GM21381 (cell line): ENCODE results near the gene XRCC6.
"Not testable (repeated sequence)": the region's sequence is repeated elsewhere in the genome, so short reads cannot be mapped to it uniquely, and the experiment has no call there.

Experiments used
- ATAC-seq: cut with Tn5 transposase; IDR thresholded peaks from one replicate; pipeline ENCODE4 v1.9.1; 2021; ENCODE audit warnings: mild to moderate bottlenecking, moderate library complexity; ENCODE audit not compliant: unreplicated experiment

XRCC6 gene

GRCh38 chr22:41621099-41621910, at the start of gene XRCC6:
Gene XRCC6 (plus strand): TSS chr22:41621295. CDS start chr22:41622005, 710 bp downstream.
- ATAC-seq: peak; percentile 78

DNA sequence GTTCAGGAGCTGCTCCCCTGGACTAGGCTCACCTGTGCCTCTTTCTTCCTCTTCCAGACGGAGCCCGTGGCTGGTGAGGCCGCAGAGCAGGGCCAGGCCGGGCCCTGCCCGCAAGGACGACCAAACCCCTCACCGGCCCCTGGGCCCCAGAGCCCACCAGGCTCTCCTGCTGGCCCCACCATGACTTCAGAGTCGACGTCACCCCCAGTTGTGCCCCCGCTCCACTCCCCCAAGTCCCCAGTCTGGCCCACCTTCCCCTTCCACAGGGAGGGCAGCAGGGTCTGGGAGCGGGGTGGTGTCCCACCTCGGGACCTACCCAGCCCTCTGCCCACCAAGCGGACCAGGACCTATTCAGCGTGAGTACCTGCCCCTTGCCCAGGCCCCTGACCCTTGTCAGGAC, 49.3 kb upstream of the XRCC6 start:
- no peak for ATAC-seq

GRCh38 chr22:41572305-41572704, 48.8 kb upstream of the XRCC6 start:
- ATAC-seq: not testable (repeated sequence)

DNA sequence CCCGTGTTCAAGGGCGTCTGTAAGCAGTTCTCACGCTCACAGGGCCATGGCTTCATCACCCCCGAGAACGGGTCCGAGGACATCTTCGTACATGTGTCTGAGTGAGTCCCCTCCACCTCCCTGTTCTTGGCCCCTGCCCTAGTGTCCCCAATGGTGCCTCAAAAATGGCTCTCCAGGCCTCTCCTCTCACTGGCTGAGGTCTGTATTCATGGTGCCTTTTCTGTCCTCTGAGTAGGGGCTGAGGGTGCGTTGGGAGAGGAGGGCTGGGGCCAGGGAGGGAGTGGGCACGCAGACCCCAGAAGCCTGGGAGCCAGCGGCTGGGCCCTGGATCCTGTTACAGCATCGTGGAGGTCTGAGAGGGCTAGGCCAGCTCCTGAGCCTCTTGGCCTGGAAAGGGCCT, 47.4 kb upstream of the XRCC6 start:
- no peak for ATAC-seq

DNA sequence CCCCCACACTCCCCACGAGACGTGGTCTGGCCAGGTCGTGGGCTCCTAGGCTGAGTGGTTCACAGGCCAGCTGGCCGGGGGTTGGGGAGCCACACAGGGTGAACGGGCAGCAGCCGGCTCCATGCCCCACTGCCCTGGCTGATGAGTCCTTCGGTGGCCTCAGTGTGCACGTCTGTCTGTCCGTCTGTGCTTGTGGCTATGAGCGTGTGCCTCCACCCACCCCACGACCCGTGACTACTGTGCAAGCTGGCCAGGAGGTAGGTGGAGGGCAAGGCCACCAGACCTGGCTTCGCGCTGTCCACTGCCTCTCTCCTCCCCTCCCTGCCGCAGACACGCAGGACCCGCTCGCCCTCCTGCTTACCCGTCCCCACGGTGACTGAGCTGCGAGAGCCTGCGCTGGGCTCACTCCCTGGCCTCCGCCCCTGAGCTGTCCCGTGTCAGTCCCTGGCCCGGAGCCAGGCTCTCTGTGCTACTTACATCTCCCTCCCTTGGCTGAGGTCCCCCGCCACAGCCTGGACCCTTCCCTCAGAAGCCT, 46.2 kb upstream of the XRCC6 start:
- ATAC-seq: no peak

DNA sequence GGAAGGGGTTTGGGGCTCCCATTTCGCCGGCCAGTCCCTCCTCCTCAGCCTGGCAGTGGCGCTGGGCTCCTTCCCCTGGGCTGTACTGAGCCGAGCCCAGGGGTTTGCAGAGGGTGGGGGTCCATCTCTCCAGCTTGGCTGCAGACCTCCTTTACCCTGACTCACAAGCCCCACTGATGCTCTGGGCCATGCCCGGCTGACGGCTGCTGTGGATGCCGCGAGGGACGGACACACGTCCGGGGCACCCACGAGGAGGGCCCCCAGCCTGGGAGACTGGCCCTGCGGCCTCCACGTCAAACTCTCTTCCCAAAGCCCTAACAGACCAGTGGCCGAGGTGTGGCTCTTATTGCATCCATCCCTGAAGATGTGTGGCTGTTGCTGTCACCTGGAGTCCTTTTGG, 45.6 kb upstream of the XRCC6 start:
- no peak for ATAC-seq

- no peak for ATAC-seq
Measured at GRCh38 chr22:41576877-41577276, 44.2 kb upstream of the XRCC6 start.

- no peak for ATAC-seq
Measured at GRCh38 chr22:41578114-41578513, 43.0 kb upstream of the XRCC6 start.

- no peak for ATAC-seq
Measured at GRCh38 chr22:41578818-41579217, 42.3 kb upstream of the XRCC6 start.

GRCh38 chr22:41579297-41579996, 41.6 kb upstream of the XRCC6 start:
- ATAC-seq: no peak

DNA sequence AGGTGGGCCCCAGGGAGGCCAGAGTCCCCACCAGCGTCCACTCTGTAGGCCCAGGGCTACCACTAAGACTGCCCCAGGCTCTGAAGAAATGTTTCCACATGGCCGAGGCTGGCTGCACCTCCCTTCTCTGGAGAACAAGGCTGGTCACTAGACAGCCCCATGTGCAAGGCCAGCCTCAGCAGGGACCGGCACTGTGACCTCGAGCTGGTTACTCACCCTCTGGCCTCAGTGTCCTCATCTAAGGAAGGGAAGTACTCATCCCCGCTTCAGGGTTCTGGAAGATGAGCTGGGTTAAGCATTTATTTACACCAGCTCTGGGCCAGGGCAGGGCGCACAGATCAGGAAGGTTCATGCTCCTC, 41.1 kb upstream of the XRCC6 start:
- ATAC-seq: no peak

- no peak for ATAC-seq
Measured at GRCh38 chr22:41582694-41583093, 38.4 kb upstream of the XRCC6 start.

DNA sequence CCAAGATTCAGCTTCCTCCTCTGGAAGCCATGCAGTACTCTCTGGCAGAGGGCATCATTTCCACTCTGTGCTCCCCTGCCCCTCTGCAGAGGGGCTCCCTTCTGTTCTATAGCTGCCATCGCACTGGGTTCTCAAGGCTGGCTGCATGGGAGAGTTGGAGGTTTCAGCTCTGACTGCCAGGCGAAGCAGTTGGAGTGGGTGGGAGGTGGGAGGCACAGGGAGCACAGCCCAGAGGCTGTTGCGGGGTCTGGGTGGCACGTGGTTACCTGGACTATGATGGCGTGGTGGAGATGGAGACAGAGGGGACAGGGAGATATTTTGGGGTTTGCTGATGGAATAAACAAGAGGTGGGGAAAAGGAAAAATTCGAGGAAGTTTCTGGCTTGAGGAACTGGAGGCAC, 36.2 kb upstream of the XRCC6 start:
- ATAC-seq: no peak

GRCh38 chr22:41585898-41586297, 35.2 kb upstream of the XRCC6 start:
- no peak for ATAC-seq

- ATAC-seq: no peak
Measured at GRCh38 chr22:41587347-41587723, 33.8 kb upstream of the XRCC6 start.

DNA sequence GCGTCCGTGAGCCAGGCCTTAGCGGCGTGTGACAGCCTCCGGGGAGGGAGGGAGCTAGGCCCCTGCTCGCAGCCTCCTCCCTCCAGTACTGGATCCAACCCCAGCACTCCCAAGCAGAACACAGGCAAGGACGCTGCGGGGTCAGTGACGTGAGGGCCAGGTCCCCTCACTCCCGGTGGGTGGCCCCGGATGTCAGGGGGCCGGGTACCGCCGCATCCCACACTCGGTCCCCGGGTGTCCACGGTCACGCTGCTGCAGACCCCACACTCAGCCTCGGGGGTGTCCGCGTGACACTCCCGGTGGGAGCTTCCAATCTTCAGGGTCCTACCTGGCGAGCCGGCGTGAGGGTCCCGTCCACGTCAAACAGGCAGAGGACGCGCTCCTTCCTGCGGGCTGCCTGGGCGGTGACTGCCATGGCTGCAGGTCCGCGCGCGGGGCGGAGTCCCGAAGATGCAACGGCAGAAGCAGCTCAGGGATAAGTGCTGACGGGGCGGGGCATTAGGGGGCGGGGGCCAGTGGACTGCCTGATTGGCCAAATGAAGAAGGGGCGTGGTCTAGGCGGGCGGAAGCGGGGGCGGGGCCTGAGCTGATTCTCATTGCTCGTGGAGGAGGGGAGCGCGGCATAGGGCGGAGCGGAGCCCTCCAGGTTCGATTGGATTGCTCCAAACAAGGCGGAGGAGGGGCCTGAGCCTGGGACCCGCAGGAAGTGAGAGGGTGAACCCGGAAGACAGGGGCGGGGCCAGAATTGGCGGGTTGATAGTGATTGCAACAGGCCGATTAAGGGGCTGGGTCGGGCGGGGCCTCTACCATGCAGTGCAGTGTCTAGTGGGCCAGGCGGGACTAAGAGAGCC, 31.5 kb upstream of the XRCC6 start, which contains the start of gene PMM1:
Gene PMM1, minus strand, starts transcription at position 450 of the 851 bp plus-strand sequence. Its CDS starts 35 bp downstream, at position 415.
- peak; percentile 92 for ATAC-seq

DNA sequence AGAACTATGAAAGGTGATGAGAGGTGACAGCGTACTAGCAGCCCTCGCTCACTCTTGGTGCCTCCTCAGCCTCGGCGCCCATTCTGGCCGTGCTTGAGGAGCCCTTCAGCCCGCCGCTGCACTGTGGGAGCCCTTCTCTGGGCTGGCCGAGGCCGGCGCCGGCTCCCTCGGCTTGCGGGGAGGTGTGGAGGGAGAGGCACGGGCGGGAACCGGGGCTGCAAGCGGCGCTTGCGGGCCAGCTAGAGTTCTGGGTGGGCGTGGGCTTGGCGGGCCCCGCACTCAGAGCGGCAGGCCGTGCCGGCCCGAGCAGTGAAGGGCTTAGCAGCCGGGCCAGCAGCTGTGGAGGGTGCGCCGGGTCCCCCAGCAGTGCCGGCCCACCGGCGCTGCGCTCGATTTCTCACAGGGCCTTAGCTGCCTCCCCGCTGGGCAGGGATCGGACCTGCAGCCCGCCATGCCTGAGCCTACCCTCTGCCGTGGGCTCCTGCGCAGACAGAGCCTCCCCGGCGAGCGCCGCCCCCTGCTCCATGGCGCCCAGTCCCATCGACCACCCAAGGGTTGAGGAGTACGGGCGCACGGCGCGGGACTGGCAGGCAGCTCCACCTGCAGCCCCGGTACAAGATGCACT, 27.6 kb upstream of the XRCC6 start:
- not testable (repeated sequence) for ATAC-seq

GRCh38 chr22:41595703-41596102, 25.4 kb upstream of the XRCC6 start:
- no peak for ATAC-seq

- no peak for ATAC-seq
Measured at GRCh38 chr22:41596776-41597634, 24.1 kb upstream of the XRCC6 start.

- ATAC-seq: no peak
Measured at GRCh38 chr22:41597635-41597953, 23.5 kb upstream of the XRCC6 start.
